IPS DF 4.7 (cell line): Measurements from ENCODE around the gene BMP10.

Experiments used
- DNase-seq: peaks from one replicate; pipeline ENCODE4 v3.0.0-alpha.2; 2013; ENCODE audit warnings: low spot score; ENCODE audit errors: extremely low read depth

BMP10 gene

DNA sequence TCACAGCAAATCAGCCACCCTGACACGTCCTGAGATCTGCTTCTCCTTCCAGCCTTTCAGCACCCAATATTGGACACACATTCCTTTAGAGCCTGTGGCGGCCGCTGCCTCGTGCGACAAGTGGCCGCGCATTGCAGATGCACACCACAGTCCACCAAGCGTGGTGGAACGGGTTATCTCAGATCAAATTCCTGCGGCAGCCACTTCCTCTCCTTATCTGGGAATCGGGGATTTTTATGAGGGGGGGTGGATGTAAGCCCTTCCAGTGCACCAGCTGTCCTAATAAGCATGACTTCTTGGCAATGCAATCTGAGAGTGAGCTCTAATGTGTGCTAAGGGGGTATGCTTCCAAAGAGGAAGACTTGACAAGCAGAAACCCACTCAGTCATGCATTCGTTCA lies 18.3 kb upstream of the BMP10 start:
- DNase-seq: no peak

DNA sequence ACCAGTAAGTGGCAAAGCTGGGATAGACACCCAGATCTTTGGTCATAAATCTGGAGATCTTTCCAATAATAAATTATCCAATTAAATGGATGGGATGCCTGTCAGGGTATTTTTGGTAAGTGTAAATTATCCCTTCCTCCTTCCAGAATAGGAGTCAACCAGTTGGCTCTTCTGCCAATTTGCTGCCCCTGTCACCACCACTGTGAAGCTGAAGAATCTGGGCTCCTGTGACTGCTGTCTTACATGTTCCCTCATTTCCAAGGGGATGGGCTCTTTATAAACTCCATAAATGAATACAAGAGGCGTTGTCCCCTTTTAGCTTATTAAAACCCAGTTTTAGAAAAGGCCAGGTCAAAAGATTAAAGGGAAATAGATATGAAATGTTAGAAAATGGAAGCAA lies 17.8 kb upstream of the BMP10 start:
- no peak for DNase-seq

DNA sequence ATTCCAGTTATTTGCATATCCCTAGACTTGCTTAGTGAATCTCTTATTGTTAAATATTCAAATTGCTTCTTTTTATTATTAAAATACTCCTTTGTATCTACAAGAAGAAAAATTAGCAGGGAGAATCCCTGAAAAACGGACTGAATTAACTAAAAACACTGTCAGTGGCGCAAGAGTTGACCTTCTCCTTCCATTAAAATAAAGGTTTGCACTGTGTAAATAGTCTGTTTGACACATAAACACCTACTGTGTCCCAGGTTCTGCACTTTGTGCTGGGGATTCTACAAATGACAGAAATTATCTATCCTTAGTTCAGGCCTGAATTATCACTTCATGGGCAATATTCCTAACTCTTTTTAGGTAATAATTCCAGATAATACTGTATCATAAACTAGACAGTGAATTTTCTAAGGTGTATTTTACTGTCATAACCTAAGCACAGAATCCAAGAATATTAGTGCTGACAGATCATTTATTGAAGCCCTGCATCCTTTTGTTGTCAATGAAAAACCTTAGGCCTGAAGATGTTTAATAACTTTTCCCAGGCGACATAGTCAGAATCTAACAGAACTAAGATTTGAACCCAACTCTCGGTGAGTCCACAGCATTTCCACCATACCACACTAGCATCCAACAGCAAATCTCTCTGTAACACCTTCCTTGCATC lies 17.0 kb upstream of the BMP10 start:
- DNase-seq: no peak

DNA sequence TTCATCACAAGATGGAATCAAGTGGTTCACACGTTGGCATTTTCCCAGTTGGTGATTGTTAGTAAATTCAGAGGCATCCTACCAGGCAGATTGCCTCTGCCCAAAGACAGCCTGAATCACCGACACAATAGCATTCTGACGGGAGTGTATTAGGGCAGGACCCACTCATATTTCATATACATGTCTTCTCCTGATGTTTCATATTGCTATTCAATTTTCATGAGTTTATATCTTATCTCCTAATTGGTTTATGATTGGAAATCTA lies 14.5 kb upstream of the BMP10 start:
- no peak for DNase-seq

DNA sequence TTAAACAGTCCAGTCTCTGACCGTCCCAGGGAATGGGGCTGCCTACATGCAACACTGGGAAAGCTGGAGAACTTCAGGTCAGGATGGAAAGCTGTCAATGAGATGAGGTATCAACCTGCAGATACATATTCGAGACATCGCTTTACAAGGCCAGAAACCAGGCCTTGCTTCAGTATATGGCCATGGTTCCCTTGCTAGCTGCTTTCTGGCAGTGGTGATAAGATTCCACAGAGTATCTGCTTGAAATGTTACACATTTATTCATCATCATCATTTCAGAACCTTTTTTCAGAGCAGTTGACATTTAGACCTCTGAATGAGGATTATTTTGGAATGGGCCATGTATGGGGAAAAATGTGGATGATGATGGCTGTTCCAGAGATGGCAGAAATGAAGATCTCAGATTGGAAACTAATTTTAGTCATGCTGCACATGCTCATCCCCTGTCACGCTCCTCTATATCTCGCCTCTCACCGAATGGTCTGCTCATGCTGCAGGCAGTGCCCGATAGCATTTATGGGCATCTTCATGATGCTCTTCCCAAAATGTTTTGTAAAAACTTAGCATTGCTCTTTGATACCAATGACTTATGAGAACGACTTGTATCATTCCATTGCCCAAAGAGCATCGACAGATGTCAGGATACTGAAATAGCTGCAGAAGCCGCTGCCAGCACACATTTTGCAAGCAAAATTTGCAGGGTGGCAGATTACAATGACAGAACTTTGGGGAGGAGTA lies 14.0 kb upstream of the BMP10 start:
- no peak for DNase-seq

DNA sequence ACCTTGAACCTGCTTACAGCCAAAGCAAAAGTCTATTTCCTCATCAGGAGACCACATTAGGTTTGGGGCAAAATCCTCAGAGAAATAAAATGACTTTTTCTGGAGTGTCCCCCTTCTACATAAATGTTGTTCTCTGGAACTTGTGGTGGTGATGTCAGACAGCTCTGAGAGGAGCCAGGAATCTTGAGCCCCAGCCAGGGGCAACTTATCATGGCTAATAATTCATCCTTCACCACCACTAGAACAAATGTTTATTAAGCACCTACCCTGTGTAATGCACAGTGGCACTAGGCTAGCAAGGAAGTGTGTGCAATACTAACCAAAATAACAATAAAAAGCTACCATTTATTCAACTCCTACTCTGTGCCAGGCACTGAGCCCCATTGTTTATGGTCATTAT lies 9.0 kb upstream of the BMP10 start:
- DNase-seq: no peak

DNA sequence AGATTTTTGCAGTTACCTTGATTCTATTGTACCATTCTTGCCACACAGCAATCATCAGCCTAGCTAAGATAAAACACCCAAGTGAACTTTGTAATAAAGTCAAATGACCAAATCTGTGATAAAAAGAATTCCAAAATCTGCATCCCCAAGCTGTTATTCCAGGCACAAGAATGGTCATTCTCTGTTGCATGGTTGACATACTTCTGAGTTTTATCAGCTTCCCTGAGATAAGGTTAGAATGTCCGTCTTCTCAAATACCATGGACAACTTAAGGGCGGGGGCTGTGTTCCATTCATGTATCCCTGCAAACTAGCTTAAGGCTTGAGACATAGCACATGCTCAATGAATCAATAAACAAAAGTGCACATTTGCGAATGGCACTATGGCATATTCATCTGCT lies 8.1 kb upstream of the BMP10 start:
- no peak for DNase-seq

DNA sequence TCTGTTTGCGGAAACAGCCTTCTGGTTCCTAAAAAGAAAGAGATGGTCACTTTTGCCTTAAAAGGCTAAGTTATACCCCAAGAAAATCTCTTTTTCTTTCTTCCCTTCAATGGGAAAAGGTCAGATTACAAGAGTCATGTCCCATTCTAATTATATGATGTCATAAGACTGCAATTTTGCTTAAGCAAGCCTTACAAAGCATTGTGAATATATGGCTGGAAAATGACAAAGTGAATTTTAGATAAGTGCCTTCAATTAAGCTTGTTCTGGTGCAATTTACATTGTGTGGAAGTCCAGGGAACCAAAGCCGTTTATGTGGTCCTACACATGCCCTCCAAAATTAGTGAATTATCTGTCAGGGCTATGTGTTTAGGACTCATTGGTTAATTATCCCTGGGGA lies 7.6 kb upstream of the BMP10 start:
- no peak for DNase-seq

DNA sequence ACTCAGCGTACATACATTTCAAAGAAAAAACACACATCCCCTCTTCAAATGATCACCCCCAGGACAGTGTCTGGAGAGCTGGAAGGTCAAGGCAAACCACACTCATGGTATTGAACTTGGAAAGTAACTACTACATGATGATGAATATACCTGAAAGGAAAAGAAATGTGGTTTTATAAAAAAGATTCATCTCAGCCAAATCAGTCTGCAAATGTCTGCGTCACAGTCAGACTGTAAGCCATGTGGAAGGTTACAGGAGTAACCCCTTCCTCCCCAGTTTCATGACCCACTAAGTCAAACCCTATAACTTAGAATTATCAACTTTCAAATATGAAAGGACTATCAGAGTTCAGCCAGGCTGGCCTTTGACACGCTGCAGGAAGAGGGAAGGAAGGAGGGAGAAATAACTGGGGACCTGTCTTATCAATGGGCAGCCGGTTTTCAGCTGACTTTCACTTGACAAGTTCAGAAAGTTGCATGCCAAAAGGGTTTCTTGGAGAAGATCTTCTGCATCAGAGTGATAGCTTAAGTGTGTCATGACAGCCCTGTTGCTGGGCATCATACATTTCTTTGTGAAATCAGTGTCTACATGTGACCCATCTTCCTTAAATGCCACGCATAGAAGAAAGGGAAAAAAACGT lies 7.0 kb upstream of the BMP10 start:
- no peak for DNase-seq

DNA sequence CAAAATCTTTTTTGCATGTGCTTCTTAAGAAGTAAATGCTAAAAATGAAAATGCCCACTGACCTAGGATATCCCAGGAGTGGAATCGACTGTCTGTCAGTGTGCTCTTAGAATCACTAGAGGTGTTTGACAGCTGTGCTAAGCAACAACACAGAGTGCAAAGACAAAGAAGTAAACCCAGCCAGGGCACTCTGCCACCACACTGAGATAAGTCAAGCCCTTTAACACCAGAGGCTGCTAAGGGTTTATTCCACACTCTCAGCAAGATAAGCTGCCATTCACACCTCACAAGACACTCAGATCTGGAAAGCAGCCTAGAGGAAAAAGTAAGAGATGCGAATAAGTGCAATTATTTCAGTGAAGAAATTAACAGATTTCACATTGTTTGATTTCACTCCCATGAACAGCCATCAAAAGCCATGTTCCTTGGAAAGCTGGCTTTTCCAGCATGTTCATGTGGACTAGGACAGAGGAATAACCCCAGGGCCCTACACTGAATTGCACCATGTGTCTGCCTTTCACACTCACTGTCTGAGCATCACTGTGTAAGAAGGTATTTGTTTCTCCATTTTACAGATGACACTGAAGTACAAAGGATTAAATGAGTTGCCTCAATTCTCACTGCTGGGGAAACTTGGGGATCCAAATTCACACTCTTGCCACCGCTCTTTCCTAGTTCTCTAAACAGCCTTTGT lies 6.0 kb upstream of the BMP10 start:
- no peak for DNase-seq

DNA sequence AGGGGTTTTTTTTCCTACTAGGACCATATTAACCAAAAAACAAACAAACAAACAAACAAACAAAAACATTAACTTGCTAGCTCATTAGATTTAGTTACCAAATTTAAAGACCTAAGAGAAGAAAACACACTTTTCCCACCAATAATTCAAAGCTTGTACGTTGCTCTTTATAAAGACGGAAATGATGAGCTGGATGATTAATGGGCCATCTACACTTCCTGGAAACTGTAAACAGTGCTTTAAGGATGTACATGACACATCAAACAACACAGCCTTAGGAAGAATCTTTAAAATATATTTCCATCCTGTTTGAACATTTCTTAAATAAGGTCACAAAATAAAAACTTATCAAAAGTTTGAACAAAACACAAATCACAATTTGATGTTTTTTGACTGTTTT lies 982 bp downstream of the BMP10 start:
- no peak for DNase-seq

DNA sequence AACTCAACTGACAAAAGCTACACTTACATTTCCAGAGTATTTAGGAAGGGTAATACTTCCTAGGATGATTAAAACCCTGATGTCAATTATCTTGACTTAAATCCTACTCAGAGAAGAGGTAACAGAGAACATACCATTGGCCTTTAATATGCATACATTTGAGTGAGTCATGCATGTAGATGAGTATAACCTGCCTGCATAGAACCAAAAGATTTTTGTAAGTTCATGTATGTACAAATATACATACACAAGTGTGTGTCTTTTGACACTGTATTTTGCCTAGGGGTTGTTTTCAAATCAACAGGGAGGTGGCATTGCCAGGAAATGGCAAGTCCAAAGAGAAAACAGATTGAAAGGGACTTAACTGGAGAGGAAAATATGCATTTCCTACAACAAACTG lies 6.1 kb downstream of the BMP10 start:
- no peak for DNase-seq

DNA sequence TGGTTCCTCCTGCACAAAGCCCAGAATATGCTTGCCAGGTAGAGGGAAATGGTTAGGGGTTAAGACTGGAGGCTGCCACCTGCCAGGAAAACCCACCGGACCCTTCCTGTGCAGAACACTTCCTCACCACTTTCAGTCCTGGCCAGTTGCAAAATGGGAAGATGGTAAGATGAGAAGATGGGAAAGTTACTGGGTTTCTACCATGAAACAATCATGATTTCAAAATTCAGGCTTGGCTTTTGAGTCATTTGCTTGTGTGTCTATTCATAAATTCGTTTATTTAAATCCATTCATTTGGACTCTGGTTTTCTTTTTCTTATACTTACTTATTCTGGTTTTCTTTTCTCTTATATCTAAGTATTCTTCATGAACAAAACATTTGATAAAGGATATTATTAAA lies 7.2 kb downstream of the BMP10 start:
- no peak for DNase-seq

DNA sequence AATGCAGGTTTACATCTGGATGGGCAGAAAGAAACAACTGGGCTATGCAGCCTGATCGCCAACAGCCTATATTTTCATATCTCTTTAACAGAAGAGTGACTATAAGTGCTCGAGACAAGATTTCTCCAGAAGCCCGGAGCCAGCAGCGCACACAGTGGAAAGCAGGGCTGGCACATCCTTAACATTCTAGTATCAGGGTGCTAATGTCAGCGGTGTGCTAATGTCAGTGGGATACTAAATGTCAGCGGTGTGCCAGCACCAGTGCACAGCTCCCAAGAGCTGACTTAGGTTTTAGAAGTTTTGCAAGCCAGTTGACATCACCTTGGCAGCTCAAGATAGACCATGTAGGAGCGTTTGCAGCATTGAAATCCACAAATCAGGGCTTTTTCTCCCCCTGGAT lies 8.3 kb downstream of the BMP10 start:
- DNase-seq: no peak

DNA sequence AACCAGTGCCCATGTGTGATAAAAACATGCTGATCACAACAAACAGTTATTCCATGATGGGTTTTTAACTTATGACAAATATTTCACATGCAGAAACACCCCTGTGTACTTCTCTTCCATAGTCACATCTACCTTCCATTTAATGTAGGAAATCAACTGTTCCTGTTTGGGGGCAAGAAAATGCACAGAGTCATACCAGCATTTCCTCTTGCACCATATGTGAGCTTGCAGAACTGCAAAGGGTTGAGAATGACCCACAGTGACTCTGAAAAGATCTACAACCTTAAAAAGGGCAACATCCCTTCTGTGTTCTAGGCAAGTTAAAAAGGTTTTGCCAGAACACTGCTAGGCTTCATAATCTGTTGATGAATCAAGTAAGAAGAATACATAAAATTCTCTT lies 9.9 kb downstream of the BMP10 start:
- DNase-seq: no peak

DNA sequence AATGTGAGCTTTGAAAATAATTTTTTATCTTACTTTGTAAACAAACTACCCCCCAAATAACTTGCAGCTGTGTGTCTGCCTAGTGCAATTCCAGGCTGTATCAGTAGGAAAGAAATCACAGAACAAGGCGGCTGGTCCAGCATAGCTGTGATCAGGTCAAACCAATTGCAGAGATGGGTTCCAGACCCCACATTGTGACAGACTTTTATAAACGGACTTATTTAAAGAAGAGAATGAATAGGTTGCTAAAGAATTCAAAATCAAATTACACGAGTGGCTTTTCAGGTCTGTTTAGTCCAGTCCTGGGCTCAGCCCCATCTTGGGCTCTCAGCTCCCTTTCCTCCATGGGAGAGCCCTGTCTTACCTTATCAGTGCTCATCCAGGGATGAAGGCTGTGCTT lies 11.1 kb downstream of the BMP10 start:
- DNase-seq: no peak

DNA sequence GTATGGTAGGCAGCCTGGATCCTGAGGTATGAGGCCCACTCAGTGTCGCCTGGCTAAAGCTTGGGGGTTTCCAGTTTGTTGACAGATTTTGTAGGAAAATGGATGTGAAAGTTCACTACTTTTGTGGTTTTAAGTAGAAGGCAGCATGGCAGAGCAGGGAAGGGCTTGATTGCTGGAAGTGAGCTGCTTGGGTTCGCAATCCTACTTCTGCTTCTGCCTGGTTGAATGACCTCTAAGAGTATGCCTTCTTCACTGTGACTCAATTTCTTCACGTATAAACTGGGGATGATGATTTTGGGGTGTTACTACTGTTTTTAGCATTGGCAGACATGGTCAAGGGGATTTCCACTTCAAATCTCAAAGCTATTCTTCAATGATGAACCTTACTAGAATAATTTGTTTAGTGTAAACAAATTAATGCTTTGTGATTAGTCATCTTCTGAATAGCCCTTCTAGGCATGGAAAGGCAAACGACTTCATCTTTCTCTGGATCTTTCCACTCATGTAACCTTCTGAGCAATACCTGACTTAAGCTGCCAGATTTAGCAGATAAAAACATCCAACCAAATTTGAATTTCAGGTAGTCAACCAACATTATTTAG lies 13.2 kb downstream of the BMP10 start:
- DNase-seq: no peak

DNA sequence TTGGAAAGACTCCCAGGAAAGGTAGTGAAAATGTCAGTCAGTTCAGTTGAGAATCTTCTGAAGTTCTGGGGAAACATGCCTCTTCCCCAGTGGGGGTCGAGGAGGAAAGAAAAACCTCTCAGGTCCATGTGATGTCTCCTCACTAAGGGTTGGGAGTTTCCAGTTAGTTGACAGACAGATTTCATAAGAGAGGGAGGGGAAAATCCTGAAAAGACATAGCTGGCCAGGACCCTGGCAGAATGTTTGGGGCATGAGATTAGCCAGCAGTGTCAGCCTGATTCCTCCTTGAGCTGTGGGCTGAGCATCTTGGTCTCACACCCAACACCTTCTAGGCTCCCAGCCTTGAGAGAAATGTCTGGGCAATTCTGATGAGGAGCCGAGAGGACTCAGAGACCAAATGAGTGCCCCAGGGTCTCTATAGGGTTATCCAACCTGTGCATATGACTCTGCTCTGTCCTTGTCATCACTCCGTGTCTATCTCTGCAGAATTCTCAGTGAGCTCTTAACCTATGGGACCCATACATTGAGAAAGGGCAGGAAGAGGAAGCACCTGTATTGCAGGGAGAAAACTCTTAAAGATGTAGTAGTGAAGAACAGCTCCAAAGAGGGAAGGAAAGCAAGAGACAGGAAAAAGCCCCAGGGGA lies 13.9 kb downstream of the BMP10 start:
- no peak for DNase-seq

DNA sequence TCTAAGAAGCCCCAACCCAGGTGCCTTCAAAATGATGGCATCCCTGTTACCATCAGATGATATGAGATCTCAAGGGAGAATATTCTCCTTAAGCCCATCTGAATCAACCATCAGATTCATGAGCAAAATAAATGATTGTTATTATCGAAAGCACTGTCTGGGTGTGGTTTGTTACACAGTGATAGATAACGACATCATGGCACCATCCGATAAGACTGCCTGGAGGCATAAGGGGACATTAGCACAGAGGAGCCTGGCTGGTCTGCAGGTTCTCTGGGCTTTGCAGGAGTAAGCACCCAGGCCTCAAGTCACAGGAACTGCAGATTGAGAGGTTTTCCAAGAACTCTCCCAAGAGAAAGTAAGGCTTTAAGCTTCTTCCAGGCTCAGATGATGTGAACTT lies 15.6 kb downstream of the BMP10 start:
- no peak for DNase-seq

DNA sequence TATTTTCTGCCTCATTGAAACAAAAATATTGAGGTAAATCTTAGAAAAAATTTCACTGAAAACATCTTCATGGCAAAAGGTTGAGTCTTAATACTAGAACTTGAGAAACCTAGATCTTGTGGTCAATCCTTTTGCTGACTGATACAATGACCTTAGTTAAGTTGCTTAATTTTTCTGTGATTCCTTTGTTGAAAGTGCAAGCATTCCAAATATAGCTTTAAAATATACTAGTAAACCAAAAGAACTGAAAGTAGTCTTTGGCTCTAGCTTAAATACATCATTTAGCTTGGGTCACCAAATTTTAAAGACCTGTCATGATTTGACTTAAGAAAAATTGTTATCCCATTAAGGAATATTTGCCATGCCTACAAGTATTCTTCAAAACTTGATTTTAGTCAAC lies 16.7 kb downstream of the BMP10 start:
- no peak for DNase-seq

DNA sequence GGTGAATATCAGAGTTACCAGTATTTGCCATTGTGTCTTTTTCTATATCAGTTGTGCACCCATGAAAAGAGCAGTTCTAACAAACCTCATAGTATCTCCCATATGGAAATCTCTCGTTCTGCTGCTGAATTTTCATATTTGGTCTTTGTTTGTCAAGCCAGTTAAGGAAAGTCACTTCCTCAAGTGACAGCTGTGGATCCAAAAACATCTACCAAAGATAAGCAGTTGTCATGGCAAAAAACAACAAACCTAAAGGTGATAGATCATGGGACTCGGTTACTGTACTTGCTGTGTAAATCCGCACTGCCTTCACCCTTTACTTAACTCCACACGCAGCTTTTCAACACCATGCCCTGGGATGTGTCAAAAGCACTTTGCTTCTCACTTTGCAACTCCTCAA lies 17.3 kb downstream of the BMP10 start:
- no peak for DNase-seq

DNA sequence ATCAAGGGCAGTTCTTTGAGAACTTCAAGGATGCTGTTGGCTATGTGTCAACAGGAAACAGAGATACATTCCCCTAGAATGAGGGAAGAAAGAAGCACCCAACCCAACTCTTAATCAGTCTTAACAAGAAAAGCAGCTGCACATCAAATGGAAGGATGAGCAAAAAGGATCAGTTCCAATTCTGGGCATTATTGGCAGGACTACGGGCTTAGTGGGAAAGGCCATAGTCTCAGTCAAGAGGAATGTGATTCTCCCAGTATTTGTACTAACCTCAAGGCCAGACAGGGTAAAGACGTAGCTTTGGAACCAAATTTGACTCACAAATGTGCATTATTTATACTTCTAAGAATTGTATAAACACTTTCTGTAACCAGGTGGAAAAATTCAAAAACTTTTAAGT lies 18.2 kb downstream of the BMP10 start:
- no peak for DNase-seq
